ENCODE results near the gene HLA-F.

HLA-F gene

DNA sequence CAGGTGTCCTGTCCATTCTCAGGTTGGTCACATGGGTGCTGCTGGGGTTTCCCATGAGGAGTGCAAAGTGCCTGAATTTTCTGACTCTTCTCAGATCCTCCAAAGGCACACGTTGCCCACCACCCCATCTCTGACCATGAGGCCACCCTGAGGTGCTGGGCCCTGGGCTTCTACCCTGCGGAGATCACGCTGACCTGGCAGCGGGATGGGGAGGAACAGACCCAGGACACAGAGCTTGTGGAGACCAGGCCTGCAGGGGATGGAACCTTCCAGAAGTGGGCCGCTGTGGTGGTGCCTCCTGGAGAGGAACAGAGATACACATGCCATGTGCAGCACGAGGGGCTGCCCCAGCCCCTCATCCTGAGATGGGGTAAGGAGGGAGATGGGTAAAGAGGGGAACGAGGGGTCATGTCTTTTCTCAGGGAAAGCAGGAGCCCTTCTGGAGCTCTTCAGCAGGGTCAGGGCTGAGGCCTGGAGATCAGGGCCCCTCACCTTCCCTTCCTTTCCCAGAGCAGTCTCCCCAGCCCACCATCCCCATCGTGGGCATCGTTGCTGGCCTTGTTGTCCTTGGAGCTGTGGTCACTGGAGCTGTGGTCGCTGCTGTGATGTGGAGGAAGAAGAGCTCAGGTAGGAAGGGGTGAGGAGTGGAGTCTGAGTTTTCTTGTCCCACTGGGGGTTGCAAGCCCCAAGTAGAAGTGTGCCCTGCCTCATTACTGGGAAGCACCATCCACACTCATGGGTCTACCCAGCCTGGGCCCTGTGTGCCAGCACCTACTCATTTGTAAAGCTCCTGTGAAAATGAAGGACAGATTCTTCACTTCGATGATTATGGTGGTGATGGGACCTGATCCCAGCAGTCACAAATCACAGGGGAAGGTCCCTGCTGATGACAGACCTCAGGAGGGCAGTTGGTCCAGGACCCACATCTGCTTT lies 2.0 kb downstream of the HLA-F start:
- no peak for DNase-seq

DNA sequence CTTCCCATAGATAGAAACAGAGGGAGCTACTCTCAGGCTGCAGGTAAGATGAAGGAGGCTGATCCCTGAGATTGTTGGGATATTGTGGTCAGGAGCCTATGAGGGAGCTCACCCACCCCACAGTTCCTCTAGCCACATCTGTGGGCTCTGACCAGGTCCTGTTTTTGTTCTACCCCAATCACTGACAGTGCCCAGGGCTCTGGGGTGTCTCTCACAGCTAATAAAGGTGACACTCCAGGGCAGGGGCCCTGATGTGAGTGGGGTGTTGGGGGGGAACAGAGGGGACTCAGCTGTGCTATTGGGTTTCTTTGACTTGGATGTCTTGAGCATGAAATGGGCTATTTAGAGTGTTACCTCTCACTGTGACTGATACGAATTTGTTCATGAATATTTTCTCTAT lies 2.8 kb downstream of the HLA-F start:
- no peak for DNase-seq

DNA sequence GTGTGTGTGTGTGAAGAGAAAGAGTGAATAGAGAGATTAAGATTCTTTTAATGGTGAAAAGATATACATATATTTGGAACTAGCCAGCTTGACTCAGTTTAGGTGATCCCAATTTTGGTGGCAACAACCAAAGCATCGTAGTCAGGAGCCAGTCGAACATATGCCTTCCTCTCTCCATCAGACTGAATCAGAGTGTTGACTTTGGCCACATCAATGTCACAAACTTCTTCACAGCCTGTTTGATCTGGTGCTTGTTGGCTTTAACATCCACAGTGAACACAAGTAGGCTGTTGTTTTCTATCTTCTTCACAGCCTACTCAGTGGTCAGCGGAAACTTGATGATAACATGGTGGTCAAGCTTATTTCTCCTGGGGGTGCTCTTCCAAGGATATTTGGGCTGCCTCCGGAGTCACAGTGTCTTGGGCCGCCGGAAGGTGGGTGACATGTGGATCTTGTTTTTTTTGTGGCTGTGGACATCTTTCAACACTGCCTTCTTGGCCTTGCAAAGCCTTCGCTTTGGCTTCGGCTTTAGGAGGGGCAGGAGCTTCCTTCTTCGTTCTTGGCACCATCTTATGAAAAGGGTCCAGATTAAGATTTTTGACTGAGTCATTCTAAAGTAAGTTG lies 3.4 kb downstream of the HLA-F start:
- no peak for DNase-seq

DNA sequence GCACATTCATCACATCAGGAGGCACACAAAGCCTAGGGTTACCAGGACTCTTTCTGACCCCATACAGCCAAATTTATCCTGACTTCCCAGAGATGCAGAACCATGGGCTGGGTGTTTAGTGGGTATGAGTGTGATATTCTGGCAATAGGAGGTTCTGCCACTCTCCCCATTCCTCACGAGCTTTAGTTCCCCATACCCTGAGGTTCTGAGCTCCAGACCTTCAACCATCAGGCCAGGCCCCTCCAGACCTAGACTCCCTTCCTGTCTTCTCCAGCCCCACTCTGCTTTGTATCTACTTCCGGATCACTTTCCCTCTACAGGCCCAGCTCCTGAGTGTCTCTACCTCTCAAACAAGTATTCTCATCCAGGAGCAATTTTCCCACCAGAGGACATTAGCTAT lies 4.4 kb downstream of the HLA-F start:
- DNase-seq: no peak

DNA sequence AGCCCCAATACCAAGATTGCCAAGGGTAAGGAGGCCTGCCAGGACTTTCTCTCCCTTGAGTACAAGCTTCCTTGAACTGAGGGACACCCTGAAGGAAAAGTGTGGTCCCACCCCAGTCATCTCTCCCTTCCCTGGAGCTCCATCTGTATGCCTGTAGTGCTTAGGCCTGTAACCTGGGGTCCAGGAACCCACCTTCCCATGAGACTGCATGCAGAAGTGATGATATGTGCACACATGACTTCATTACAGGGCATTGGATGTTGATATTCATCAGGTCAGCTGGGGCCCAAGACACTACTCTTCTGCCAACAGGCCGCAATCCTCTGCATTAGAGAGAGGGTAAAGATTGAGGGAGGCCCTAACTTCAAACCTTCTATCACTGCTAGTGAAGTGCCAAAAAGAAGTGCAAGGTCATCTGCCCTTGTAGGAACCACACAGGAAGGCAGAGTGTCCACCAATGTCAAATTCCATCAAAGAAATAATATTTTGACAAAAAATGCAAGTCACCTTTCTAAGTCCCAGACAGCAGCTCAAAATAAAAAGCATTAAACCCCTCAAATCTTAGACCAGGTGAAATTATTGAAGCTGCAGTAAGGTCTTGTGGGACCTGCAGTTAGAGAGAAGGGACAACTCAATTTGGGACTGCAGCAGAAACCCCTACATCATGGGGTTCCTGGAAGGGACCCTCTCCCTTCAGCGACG lies 5.1 kb downstream of the HLA-F start:
- DNase-seq: no peak

DNA sequence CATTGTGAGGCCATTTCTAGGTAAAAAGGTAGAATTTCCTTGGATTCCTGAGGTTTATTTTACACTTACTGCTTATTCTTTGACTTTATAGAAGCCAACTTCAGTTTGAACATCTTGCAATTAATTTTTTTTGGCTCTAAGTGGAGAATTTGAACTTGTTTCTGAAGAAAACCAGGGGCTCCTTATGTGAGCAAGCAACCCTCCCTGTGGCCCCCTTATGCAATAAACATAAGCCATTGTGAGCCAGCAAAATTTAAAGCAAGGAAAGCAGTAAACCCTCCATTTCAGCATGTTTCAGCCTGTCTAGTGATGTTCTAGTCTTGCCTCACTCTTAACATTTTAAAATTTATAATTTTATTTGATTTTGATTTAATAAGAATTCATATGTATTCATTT lies 5.6 kb downstream of the HLA-F start:
- no peak for DNase-seq

DNA sequence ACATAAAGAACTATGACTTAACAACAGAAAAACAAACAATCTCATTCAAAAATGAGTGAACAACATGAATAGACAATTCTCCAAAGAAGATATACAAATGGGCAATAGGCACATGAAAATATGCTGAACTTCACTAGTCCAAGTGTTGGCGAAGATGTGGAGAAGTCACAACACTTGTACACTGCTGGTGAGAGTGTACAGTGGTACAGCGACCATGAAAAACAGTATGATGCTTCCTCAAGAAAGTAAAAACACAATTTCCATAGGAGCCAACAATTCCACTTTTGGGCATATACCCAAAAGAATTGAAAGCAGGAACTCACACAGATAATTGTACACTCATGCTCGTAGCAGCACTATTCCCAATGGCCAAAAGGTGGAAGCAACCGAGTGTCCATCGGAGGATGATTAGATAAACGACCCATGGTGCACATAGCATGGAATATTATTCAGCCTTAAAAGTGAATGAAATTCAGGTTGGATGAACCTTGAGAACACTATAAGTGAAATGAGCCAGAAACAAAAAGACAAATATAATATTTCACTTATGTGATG lies 6.6 kb downstream of the HLA-F start:
- DNase-seq: no peak

DNA sequence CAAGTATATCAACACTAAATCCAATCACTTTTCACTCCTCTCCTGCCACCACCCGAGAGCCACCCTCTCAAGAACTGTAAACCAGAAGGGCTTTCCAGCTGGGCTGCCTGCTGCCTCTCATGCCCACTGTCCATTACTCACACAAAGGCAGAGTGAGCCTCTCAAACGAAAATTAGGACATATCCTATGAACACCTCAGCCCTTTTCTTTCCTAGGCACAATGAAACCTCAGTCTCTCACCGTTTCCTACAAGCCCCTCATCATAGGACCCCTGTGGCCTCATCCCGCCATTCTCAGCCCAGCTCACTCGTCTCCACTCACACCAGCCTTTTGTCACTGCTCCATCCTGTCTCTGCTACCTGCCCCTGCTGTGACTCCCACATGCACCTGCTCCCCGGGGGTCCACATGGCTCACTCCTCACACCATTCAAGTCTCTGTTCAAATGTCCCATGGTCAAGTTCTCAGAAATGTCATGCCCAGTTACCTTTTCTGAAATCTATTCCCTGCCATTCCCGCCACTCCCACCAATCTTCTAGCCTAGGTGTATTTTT lies 7.4 kb downstream of the HLA-F start:
- DNase-seq: no peak

DNA sequence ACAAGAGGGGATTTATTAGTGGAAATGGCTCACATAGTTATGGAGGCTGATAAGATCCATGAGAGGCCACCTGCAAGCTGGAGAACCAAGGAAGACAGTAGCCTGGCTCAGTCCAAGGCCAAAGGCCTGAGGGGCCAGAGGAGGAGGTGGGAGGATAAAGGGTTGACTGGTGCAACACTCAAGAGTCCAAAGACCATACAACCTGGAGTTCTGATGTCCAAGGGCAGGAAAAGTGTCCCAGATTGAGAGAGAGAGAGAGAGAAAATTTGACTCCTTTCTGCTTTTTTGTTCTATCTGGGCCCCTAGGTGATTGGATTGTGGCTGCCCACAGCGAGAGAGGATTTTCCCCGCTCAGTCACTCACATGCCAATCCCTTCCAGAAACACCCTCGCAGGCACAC lies 8.0 kb downstream of the HLA-F start:
- DNase-seq: no peak

DNA sequence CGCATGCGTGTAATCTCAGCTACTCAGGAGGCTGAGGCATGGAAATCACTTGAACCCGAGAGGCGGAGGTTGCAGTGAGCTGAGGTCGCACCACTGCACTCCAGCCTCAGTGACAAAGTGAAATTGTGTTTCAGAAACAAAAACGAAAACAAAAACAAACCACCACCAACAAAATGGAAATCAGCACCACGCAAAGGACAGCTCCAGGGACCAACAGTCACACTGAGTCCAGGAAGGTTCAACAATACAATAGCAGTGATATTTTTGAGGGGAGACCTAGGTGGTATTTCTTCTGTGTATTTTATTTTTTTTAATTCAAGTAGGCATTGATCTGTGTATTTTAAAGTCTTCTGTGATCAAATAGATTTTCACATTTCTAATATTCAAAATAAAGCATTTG lies 9.8 kb downstream of the HLA-F start:
- DNase-seq: no peak

DNA sequence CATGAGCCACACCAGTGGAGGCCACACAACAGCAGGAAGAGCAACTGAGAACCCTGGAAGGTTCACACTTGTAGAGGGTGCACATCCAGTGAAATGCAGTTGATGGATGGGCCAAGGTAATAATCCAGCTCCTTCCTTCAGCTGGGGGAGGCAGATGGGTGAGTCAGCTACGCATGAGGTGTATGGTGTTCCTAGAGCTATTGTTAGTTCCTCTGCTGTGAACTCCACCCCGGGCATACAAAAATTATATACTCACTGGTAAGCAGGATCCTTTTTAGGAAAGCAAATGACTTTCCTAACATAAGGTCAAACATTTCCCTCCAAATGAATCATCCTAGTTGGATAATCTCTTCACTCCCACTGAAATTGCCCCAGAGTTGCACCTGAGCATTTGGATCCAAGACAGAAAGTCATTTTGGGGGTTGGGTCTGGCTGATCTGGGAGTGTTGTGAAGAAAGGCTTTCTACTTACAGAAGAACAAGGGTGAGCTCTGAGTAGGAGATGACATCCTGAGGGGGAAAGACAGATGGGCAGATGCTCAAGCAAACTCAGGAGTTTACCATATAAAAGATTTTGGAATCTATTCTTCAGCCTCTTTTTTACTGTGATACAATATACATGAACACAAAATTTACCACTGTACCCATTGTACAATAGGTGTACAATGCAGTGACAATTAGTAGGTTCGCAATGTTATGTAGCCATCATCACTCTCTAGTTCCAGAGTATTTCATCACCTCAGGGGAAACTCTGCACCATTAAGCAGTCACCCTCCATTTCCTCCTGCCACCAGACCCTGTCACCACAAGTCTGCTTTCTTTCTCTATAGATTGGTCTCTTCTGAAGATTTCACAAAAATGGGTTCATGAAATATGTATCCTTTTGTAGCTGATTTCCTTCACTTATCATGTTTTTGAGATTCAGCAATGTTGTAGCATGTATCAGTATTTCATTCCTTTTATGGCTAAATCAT lies 11.1 kb downstream of the HLA-F start:
- no peak for DNase-seq

DNA sequence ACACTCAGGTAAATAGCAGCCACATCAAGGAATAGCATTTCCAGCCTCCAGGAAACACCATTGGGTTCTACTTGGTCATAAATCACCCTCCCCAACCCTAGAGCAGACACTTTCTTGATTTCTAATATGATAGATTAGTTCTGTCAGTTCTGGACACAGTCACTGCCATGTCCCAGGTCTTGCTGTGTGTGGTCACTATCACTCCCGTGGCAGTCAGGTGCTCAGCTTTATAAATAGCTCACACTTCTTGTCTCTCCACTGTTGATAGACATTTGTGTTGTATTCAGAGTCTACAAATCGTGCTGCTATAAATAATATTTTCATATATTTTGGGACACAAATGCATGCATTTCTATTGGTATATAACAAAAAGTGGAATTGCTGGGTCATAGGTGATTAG lies 13.3 kb downstream of the HLA-F start:
- no peak for DNase-seq

DNA sequence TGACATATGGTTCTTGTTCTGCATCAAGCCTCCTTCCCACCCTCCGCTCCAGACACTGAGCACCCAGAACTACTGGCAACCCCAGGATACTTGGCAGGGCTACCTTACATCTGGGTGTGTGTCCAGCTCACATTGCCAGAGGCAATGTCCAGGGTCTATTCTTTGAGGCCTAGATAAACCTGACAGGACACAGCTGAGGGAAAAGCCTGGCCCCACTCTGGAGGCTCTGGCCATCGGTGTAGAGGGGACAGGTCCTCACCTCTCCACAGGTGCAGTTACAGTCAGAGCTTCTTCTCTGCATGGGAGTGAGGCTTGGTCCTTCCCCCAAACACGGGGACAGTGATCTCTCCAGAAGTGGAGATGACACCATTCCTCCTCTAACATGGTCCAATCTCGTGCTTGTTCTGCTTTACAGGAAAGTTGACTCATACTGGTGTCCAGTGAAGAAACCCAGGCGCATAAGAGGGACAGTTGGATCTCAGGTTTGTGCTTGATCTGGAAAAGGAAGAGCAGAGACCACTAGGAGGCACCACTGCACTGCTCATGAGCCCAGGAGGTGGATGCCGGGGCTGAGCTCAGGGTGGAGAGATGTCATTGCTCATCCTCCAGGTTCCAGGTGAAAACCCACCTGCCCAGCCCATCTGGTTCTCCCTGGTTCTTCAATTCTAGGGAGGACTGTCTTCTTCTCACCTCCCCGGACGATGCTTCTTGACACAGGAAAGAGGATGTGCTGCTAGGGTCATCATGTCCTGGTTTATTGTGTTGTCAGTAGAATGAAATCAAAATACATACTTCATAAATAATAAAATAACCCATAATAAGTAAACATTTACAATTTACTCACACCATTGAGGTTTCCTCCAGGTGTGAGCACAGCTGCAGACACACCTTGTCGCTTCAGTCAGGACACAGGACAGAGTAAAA lies 14.7 kb downstream of the HLA-F start:
- DNase-seq: peak; percentile 16

DNA sequence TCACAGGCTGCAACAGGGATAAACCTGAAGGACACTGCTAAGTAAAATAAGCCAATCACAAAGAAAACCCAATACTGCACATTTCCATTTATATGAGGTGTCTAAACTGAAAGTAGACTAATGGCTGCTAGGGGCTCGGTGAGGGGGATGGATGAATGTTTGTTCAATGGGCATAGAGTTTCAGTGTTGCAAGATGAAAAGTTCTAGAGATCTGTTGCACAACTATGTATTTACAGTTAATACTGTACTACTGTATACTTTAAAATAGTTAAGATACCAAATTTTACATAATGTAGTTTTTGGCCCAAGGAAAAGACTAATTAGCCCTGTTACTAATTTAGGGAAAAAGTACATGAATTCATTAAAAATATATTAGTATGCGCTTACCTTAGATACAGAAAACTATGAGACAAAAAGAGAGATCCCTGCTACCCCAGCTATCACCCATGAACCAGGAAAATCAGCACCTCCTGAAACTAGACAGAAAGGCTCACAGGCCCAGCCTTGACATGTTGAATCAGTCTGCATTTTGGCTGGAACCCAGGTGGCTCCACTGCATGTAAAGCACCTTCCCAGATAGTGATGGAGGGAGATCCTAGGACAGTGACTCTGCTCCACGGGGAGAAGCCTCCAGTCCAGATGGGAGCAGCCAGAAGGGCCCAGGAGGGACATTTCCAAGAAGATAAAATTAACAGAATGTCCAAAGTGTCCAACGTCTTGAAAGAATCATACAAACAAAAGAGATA lies 16.1 kb downstream of the HLA-F start:
- DNase-seq: no peak

DNA sequence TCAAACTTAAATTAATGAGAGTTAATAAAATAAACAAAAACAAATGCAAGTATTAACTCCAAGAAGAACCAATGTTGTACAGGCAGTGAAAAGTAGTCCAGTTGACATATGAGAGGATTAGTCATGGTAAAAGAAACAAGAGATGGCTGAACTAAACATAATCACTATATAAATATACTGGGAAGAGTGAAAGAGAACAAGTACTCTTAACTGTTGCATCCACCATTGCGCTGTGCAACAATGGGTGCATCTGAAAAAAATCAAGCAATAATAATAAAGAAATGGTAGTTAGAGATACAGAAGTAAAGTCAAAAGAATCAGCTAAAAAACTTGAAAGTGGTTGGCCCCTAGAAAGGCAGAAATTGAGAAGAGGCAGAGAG lies 16.6 kb downstream of the HLA-F start:
- DNase-seq: no peak

DNA sequence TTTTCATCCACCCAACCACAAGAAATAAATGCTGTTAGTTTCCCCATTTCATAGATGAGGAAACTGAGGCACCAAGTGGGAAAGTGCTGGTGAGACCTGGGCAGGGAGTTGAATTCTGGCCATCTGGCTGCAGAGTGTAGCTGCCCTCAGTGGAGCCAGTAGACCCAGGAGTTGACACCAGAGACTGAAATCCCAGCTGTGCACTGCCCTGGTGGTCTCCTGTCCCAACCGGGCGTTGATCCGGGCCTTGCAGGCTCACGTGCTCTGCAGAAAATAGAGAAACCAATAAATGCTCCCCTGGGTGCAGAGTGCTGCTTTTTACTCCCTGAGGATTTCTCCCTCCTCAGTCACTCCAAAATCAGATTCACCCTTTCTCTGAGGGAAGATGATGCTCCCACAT lies 18.4 kb downstream of the HLA-F start:
- no peak for DNase-seq

DNA sequence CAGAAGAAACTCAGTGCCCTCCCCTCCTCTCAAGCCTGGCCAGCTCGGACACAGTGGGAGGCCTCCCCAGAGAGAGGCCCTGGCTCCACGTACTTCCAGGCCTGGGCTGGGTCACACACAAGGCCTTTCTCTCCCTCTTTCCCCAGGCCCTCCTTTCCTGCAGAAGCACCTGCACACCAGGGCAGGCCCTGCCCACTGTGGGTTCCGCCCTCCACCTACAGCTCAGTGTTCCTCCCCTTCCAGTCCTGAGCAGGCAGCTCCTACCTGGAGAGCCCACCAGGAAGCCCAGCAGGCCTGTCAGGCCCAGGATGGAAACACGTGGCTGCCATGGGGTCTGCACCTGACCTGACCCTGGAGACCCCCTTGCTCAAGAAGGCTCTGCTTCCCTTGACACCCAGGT lies 18.9 kb downstream of the HLA-F start:
- DNase-seq: no peak

DNA sequence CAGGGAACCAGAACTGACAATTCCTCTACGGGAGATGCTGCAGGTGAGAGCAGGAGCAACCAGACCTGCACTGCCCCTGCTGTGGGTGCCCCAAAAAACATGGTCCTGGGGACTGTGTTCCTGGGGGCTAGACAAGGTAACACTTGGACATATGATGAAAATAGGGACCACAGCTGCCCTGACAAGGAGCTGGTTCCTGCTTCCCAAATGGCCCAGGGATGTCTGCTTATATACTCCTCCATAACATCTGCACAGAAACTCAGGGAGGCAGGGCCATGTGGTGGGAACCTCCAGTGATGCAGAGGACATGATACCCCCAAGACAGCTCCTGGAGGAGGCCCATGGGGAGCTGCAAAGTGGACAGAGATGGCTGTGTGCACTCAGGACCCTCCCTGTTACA lies 19.8 kb downstream of the HLA-F start:
- no peak for DNase-seq

DNA sequence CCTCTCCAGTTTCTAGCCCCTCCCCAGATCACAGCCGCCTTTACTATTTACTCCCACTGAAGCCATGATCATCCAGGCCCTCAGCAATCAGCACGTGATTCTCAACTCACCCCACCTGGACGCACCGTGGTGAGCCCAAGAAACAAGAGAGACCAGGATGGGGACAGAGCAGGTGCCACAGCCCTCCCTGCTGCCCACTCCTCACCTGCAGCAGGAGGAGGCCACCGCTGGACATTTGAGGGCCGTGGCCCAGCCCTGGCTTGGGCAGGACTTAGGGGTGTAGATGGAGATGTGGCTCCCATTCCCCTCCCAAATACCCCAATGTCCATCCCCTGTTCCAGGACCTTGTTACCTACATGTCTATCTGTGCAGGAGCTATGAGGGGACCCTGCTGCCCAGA lies 20.3 kb downstream of the HLA-F start:
- DNase-seq: no peak

DNA sequence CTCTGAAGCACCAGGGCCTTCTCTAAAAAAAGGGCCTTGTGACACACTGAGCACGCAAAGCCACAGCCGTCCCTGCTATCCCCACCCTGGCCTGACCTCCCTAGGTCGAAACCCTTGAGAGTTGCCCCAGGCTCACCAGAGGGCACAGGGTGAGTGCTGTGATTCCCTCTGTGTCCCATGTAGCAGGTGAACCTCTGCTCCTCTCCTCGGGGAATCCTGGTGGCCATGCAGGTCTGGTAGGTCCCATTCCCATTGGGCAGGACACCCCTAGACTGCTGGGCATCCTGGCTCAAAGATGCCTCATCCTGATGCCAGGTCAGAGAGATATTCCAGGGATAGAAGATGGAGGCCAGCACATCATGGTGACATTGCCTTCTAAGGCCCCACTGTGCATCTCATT lies 20.9 kb downstream of the HLA-F start:
- DNase-seq: no peak
